Upper lobe of right lung (tissue), 1 donor: ENCODE results near the gene GFM1. TPM values are rescaled to one million over a fixed set of nuclear protein-coding genes. Genes with fewer than 3 reads are reported as not detected.

Experiments
- ATAC-seq: fragments of 200-7000 bp; cut with Tn5 transposase; one replicate; pipeline ENCODE4 v1.9.1; 2020; ENCODE audit warnings: mild to moderate bottlenecking, moderate library complexity
- DNase-seq: peaks from one replicate; pipeline ENCODE4 v3.0.0-alpha.2; 2020
- H3K27ac ChIP-seq: fragments of 200-600 bp; one replicate; pipeline ENCODE4 v1.8.0; 2022
- H3K27me3 ChIP-seq: fragments of 200-600 bp; one replicate; pipeline ENCODE4 v1.8.0; 2022; ENCODE audit warnings: mild to moderate bottlenecking
- H3K36me3 ChIP-seq: fragments of 200-600 bp; one replicate; pipeline ENCODE4 v1.8.0; 2022
- H3K4me1 ChIP-seq: fragments of 200-600 bp; one replicate; pipeline ENCODE4 v1.8.0; 2022
- H3K4me3 ChIP-seq: fragments of 200-600 bp; one replicate; pipeline ENCODE4 v1.8.0; 2022; ENCODE audit warnings: mild to moderate bottlenecking
- H3K9me3 ChIP-seq: fragments of 200-600 bp; one replicate; pipeline ENCODE4 v1.8.0; 2022
- intact Hi-C: fragments of 100-400 bp; cut with DNase I; formaldehyde crosslinking; loops from one replicate; pipeline ENCODE4 v1.11.0; 2022
- long read RNA-seq: library from polyadenylated mRNA; unstranded; transcript quantifications from one replicate; pipeline ENCODE4 v2.0.0, GENCODE V29; 2021
- total RNA-seq: library from RNA; stranded (reverse); fragmentation: NEBNext Ultra II Directional; extraction: Animal tissue kit (Norgen Biotek cat#: 25700); gene quantifications from one replicate; pipeline ENCODE4 v1.2.1, GENCODE V29; 2021
- TF ChIP-seq, protein P1 (sequence below): fragments of 200-600 bp; IDR thresholded peaks from one replicate; pipeline ENCODE4 v1.8.0; 2022; ENCODE audit warnings: antibody characterized with exemption
- donor health status: DM: no; HTN: yes; CAD: no; lungs with severe emphysema.

GFM1 gene
- 47.1 TPM for total RNA-seq
- long read RNA-seq, transcript GFM1-210 (18 exons, 3,721 nt): major isoform, 83 of 98 reads
- long read RNA-seq, partial matches to known transcripts: 3 of 98 reads
- long read RNA-seq, other reads (novel, unspliced or antisense): 7 of 98 reads

DNA sequence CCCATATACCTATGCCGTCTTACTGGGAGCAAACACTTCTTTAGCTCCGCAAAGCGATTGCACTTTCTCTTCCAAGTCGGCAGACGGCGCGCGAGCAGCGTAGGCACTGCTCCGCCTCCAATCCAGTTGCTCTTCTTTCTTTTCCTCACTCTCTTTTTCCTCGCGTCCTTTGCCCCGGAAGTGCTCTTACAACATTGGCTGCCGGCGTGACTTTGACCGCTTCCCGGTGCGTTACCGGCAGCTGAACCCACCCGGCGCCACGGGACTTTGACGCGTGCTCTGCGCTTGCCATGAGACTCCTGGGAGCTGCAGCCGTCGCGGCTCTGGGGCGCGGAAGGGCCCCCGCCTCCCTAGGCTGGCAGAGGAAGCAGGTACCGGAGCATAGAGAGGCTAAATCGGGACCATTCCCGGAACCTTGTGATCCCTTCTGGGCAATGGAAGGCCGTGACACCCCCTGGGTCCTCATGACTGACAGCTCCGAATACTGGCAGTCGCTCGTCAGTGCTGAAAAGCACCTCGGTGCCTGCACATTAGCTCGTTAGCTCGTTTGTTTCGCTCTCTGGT, at the start of gene GFM1:
Gene GFM1, plus strand, starts transcription at position 183 of the 564 bp plus-strand sequence. Its CDS starts 108 bp downstream, at position 291.
- H3K27ac ChIP-seq: peak within 1 kb of the TSS; percentile 94
- H3K27me3 ChIP-seq: no peaks in the 10 kb centered on the region
- DNase-seq (peak; percentile 95), ATAC-seq (peak; percentile 97)
- TF ChIP-seq, protein P1, sequence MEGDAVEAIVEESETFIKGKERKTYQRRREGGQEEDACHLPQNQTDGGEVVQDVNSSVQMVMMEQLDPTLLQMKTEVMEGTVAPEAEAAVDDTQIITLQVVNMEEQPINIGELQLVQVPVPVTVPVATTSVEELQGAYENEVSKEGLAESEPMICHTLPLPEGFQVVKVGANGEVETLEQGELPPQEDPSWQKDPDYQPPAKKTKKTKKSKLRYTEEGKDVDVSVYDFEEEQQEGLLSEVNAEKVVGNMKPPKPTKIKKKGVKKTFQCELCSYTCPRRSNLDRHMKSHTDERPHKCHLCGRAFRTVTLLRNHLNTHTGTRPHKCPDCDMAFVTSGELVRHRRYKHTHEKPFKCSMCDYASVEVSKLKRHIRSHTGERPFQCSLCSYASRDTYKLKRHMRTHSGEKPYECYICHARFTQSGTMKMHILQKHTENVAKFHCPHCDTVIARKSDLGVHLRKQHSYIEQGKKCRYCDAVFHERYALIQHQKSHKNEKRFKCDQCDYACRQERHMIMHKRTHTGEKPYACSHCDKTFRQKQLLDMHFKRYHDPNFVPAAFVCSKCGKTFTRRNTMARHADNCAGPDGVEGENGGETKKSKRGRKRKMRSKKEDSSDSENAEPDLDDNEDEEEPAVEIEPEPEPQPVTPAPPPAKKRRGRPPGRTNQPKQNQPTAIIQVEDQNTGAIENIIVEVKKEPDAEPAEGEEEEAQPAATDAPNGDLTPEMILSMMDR: peak; percentile 94
- H3K4me1 ChIP-seq: peaks cover 19% of the 10 kb centered on the region
- intact Hi-C loops: no loop called here
- no peaks in the 10 kb centered on the region for H3K9me3 ChIP-seq
- peak within 1 kb of the TSS; percentile 86 for H3K4me3 ChIP-seq
- H3K36me3 ChIP-seq: peaks cover 26% of the 10 kb centered on the region

DNA sequence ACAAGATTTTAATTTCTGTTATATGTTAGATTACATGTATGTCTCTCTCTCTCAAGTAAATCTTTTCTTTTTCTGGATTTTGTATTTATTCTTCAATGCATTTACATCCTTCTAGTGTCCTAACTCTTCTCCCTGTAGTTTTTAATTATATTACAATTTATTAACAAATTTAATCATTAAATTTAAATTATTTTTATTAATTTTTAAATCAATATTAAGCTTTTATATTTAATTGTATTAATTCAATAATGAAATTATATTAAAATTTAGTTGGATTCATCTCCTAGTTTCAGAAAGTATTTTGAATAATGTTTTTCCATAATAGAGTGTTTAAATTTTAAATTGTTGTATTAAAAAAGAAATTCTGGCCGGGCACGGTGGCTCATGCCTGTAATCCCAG, 43.5 kb upstream of the GFM1 start:
- no peak for DNase-seq
- Histone ChIP-seq H3K36me3 (no peaks in the 10 kb centered on the region), H3K4me1 (no peaks in the 10 kb centered on the region), H3K9me3 (no peaks in the 10 kb centered on the region), H3K27ac (no peak overlapping the region), H3K27me3 (no peaks in the 10 kb centered on the region), H3K4me3 (no peak overlapping the region)
- intact Hi-C loops: no loop called here
- ATAC-seq: no peak
- TF ChIP-seq, protein P1: no peak

DNA sequence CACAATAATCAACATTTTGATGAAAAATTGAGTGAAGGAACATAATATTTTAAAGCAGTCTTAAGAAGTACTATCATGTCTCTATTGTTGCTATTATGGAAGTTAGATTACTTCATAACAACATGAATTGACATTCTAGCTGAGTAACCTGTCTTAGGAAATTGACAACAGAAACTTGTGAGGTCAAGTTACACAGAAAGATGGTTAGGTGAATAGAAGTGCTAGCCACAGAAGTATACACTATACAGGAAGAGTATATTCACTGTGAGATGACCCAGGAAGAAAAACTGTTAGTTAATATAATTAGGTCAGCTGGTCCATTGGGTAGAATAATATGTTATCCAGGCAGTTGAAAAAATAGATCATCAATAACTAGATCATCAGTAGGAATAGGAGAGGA, 42.1 kb upstream of the GFM1 start:
- Histone ChIP-seq H3K4me1 (no peaks in the 10 kb centered on the region), H3K9me3 (no peaks in the 10 kb centered on the region), H3K27ac (no peak overlapping the region), H3K36me3 (no peaks in the 10 kb centered on the region), H3K4me3 (no peak overlapping the region), H3K27me3 (no peaks in the 10 kb centered on the region)
- TF ChIP-seq, protein P1: no peak
- DNase-seq: no peak
- ATAC-seq: no peak
- intact Hi-C loops: no loop called here

DNA sequence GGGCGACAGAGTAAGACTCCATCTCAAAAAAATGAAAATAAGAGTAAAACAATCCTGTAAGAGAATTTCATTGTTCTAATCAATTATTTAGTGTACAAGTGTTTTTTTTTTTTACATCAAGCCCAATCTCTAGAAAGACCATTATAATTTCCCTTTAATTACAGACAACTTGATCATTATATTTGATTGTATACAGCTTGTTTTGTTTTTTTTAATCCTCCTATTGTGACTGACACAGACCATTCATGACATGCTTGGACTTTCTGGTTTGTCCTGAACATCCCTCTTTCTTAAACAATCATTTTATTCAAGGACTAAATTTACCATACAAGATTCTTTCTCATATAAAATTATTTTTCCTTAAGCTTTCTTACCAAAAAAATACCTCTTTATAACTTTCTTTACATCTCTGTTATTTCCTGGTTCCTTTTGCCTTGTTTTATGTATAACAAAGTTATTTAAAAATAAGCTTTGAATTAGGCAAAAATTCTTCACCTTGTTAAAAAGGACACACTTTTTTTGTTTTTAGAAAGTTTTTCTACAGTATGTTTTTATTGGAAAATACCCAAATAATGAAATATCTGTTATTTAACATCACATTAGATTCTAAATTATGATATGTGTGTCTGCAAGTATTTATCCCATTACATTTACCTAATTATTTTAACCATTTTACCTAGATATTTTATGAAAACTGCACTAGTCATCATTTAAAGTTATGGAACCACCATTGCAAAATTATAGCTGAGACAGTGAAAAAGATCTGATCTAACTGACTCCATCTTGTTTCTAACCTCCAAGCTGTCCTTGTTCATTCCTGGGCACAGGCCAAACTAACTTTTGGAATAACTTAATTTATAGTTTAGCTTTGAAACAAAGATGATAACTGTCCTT, 26.1 kb upstream of the GFM1 start:
- Histone ChIP-seq H3K9me3 (no peaks in the 10 kb centered on the region), H3K36me3 (no peaks in the 10 kb centered on the region), H3K4me1 (no peaks in the 10 kb centered on the region), H3K4me3 (no peak overlapping the region), H3K27ac (no peak overlapping the region), H3K27me3 (no peaks in the 10 kb centered on the region)
- TF ChIP-seq, protein P1: no peak
- intact Hi-C loops: no loop called here
- DNase-seq: no peak
- no peak for ATAC-seq

DNA sequence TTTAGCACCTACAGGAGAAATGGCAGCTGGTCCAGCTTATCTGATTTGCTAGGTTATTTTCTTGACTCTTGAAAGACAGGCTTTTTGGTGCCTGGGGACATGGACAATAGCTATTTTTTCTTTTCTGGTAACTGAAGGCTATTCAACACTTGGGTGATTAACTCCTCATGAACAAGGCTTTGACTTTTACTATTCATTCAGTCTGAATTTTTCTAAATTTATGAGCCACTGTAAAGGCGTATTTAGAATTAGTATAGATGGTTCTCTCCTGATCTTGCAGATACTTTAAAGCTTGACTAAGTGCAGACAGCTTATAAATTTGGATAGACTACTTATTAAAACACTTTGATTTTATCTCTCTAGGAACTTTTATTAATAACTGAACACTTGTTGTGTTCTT, 18.4 kb upstream of the GFM1 start:
- no peaks in the 10 kb centered on the region for H3K9me3 ChIP-seq
- intact Hi-C loops: no loop called here
- TF ChIP-seq, protein P1: no peak
- H3K4me1 ChIP-seq: no peaks in the 10 kb centered on the region
- no peaks in the 10 kb centered on the region for H3K36me3 ChIP-seq
- no peak for DNase-seq
- H3K27ac ChIP-seq: no peak overlapping the region
- no peak for ATAC-seq
- no peaks in the 10 kb centered on the region for H3K27me3 ChIP-seq
- no peak overlapping the region for H3K4me3 ChIP-seq
